GM12878 (cell line): ENCODE results near the gene SRSF7. TPM values are rescaled to one million over a fixed set of nuclear protein-coding genes. Genes with fewer than 3 reads are reported as not detected.
"Not testable (repeated sequence)": the region's sequence is repeated elsewhere in the genome, so short reads cannot be mapped to it uniquely, and the experiment has no call there.

ENCODE experiments used
- ATAC-seq: fragments of 200-7000 bp; cut with Tn5 transposase; 3 replicates; pipeline ENCODE4 v1.9.1; 2020; ENCODE audit warnings: mild to moderate bottlenecking, moderate library complexity
- BruUV-seq: library from RNA; stranded (reverse); fragments of 400-500 nt; replicated peaks from 2 replicates; lab custom pipeline; 2021; lab: Mats Ljungman, UMichigan
- CTCF ChIA-PET: fragments of 300-600 bp; sonication (Branson Sonifier 250); formaldehyde crosslinking; extraction: SDS; loops from one replicate; lab custom pipeline; 2021; ENCODE audit warnings: inconsistent platforms; lab: Yijun Ruan, JAX
- POLR2A ChIA-PET: fragments of 350-600 bp; formaldehyde crosslinking; extraction: SDS; loops from one replicate; lab custom pipeline; 2021; ENCODE audit warnings: inconsistent platforms; lab: Charles Lee
- RAD21 ChIA-PET: fragments of 300-600 bp; sonication (Branson Sonifier 250); formaldehyde crosslinking; loops from one replicate; lab custom pipeline; 2023; ENCODE audit warnings: antibody characterized with exemption; ENCODE audit not compliant: unreplicated experiment; lab: Charles Lee
- SMC1A ChIA-PET: fragments of 300-600 bp; sonication (Branson Sonifier 250); formaldehyde crosslinking; loops from one replicate; lab custom pipeline; 2023; ENCODE audit not compliant: unreplicated experiment, uncharacterized antibody; lab: Charles Lee
- DNase-seq: peaks from one replicate; pipeline ENCODE4 v3.0.0-alpha.2; 2011; ENCODE audit warnings: low read depth, low spot score
- FAIRE-seq: peaks from 3 replicates; lab custom pipeline; 2011; peaks lifted over from hg19 to GRCh38; lab: Jason Lieb, UNC
- H2AFZ ChIP-seq: 2 replicates; pipeline ENCODE4 v1.6.0; 2011; ENCODE audit warnings: low read depth, low read length, control low read depth; ENCODE audit not compliant: control insufficient read depth
- H3K27ac ChIP-seq: 2 replicates; pipeline ENCODE4 v1.5.1; 2011; ENCODE audit warnings: control low read depth; ENCODE audit not compliant: control insufficient read depth, insufficient read depth
- H3K27me3 ChIP-seq, 2 experiments: replicated peaks in 1 of 2; 2 replicates each; pipeline versions ENCODE4 v1.6.0 to v1.6.1; 2011; ENCODE audit warnings: low read length in 1 of 2; ENCODE audit not compliant: control insufficient read depth in 2 of 2, insufficient read depth in 2 of 2
- H3K36me3 ChIP-seq, 2 experiments: 2 replicates each; pipeline ENCODE4 v1.5.1; 2011; ENCODE audit warnings: low read length in 1 of 2; ENCODE audit not compliant: control insufficient read depth in 2 of 2, insufficient read depth in 2 of 2
- H3K4me1 ChIP-seq: 2 replicates; pipeline ENCODE4 v1.6.1; 2011; ENCODE audit warnings: mild to moderate bottlenecking, low read length, moderate library complexity, mixed read lengths; ENCODE audit not compliant: control insufficient read depth, insufficient read depth
- H3K4me2 ChIP-seq: 2 replicates; pipeline ENCODE4 v1.6.0; 2011; ENCODE audit warnings: control low read depth; ENCODE audit not compliant: control insufficient read depth, insufficient read depth
- H3K4me3 ChIP-seq: fragments of 200-600 bp; sonication (generic); 2 replicates; pipeline ENCODE4 v1.5.1; 2016
- H3K79me2 ChIP-seq: 2 replicates; pipeline ENCODE4 v1.6.0; 2011; ENCODE audit warnings: low read length; ENCODE audit not compliant: control insufficient read depth, insufficient read depth
- H3K9ac ChIP-seq: 2 replicates; pipeline ENCODE4 v1.8.0; 2011; ENCODE audit warnings: low read length, control low read depth, mixed read lengths; ENCODE audit not compliant: control insufficient read depth, insufficient read depth
- H3K9me3 ChIP-seq: replicated peaks from 3 replicates; pipeline ENCODE4 v1.5.1; 2011; ENCODE audit warnings: mild to moderate bottlenecking, low read length; ENCODE audit not compliant: control insufficient read depth, insufficient read depth
- H4K20me1 ChIP-seq: 2 replicates; pipeline ENCODE4 v1.6.0; 2011; ENCODE audit not compliant: control insufficient read depth, insufficient read depth
- BCL11A ChIP-seq: IDR thresholded peaks from 2 replicates; pipeline ENCODE4 v1.6.1; 2011; ENCODE audit warnings: low read depth, low read length
- RAD21 ChIP-seq: IDR thresholded peaks from 2 replicates; pipeline ENCODE4 v1.6.1; 2011; ENCODE audit warnings: mild to moderate bottlenecking, low read depth, low read length, moderate library complexity; ENCODE audit not compliant: insufficient read depth
- WGBS: methylation state at CpG from one replicate; pipeline ENCODE4 v1.1.6; 2016; ENCODE audit warnings: low lambda C conversion rate; ENCODE audit not compliant: insufficient replicate concordance, insufficient coverage; ENCODE audit errors: missing lambda C conversion rate; 5-methylcytosine and 5-hydroxymethylcytosine counted together
- in situ Hi-C: fragments of 300-500 bp; cut with MboI; formaldehyde crosslinking; loops from 9 replicates; pipeline ENCODE4 v1.14.3; 2018; ENCODE audit warnings: mixed read lengths
- intact Hi-C: fragments of 100-400 bp; cut with micrococcal nuclease; formaldehyde crosslinking; loops from one replicate; pipeline ENCODE4 v1.14.2; 2022; ENCODE audit not compliant: unreplicated experiment
- polyA plus RNA-seq, 11 experiments: library from polyadenylated mRNA; depleted of rRNA in 4 of 11; unstranded in 6 of 11; stranded (reverse) in 5 of 11; fragments of >200 nt; fragmentation: Nextera tagmentation in 4 of 11; fragmentation: Illumina TruSeq in 1 of 11; extraction: Ambion mirVana in 4 of 11; extraction: Trizol in 1 of 11; gene quantifications; 1 replicate in 1 of 11; 2 replicates in 10 of 11; pipeline versions ENCODE4 v1.2.1 to v1.2.3, GENCODE V29; 2011 to 2016; ENCODE audit warnings: inconsistent platforms in 2 of 11, missing spikeins in 2 of 11, low read depth in 1 of 11
- total RNA-seq, 4 experiments: library from RNA; depleted of rRNA in 3 of 4; stranded (reverse); fragments of >200 nt in 3 of 4; fragmentation: Illumina TruSeq in 1 of 4; extraction: Trizol in 1 of 4; gene quantifications; 2 replicates each; pipeline versions ENCODE4 v1.2.1 to v1.2.3, GENCODE V29; 2013 to 2021

SRSF7 gene
- total and polyA plus RNA-seq, 10 of the 15 experiments (the other 5 are each of a cell fraction or from before 2014, with no cell fraction given) = 205 to 785 (median 408) TPM

- no peaks in the 10 kb centered on the region for H3K36me3 ChIP-seq
- ChIA-PET CTCF (interaction anchor here (0.9 to 2.5 kb wide), 4 partner anchors 9 to 135 kb away, joined by 3 to 9 read pairs (median 6); no protein-coding TSS in a partner anchor), POLR2A (no interaction called here), SMC1A (interaction anchor here (1.0 to 1.6 kb wide), 6 partner anchors 9 to 183 kb away, joined by 3 to 6 read pairs (median 4); no protein-coding TSS in a partner anchor), RAD21 (interaction anchor here (0.9 to 2.0 kb wide), 2 partner anchors 111 to 134 kb away, joined by 3 to 7 read pairs; no protein-coding TSS in a partner anchor)
- H4K20me1 ChIP-seq = no peaks in the 10 kb centered on the region
- intact Hi-C loops (no loop called here), in situ Hi-C loops (no loop called here)
- H3K4me1 ChIP-seq = peaks cover 9% of the 10 kb centered on the region
- BruUV-seq = no TSS peak
- H2AFZ ChIP-seq = no peak overlapping the region
- H3K4me2 ChIP-seq = no peak overlapping the region
- H3K4me3 ChIP-seq = no peak overlapping the region
- no peak for DNase-seq
- FAIRE-seq = no peak
- WGBS = 91% methylated on average over 6 of the region's 6 CpGs
- no peak overlapping the region for H3K27ac ChIP-seq
- TF ChIP-seq RAD21 = no peak
- TF ChIP-seq BCL11A = no peak
- ATAC-seq = no peak
- no peaks in the 10 kb centered on the region for H3K79me2 ChIP-seq
- H3K9me3 ChIP-seq = no peaks in the 10 kb centered on the region
- no peaks in the 10 kb centered on the region for H3K27me3 ChIP-seq
- H3K9ac ChIP-seq = no peak overlapping the region
Measured at GRCh38 chr2:38716185-38716584, 35.0 kb downstream of the SRSF7 start.

GRCh38 chr2:38714941-38715340 is 36.2 kb downstream of the SRSF7 start:
- ATAC-seq, BruUV-seq, H4K20me1 ChIP-seq, H3K9ac ChIP-seq, H3K27ac ChIP-seq, H2AFZ ChIP-seq, H3K4me3 ChIP-seq, in situ Hi-C loops, H3K4me1 ChIP-seq, POLR2A ChIA-PET, H3K9me3 ChIP-seq, H3K36me3 ChIP-seq, H3K27me3 ChIP-seq, intact Hi-C loops, H3K79me2 ChIP-seq, FAIRE-seq, DNase-seq: not testable (repeated sequence)
- ChIA-PET RAD21 (interaction anchor here (2.0 to 2.1 kb wide), 2 partner anchors 7 to 110 kb away, joined by 7 to 8 read pairs; no protein-coding TSS in a partner anchor), CTCF (interaction anchor here (1.6 to 2.5 kb wide), 3 partner anchors 10 to 133 kb away, joined by 5 to 9 read pairs (median 8); no protein-coding TSS in a partner anchor), SMC1A (interaction anchor here (1.1 to 2.2 kb wide), 5 partner anchors 8 to 182 kb away, joined by 3 to 7 read pairs (median 4); no protein-coding TSS in a partner anchor)
- H3K4me2 ChIP-seq = 0 out of 2 replicates have a peak overlapping the region, but pooled peaks have one; percentile 25
- 96% methylated on average over 1 of the region's 1 CpG for WGBS
